GM10248 (cell line): ENCODE results near the gene ADCY1.

ENCODE experiments used
- CTCF ChIA-PET: fragments of 300-600 bp; sonication (Branson Sonifier 250); formaldehyde crosslinking; extraction: SDS; loops from one replicate; lab custom pipeline; 2021; ENCODE audit warnings: antibody characterized with exemption; lab: Yijun Ruan, JAX
- POLR2A ChIA-PET: fragments of 350-650 bp; sonication (Branson Sonifier 250); formaldehyde crosslinking; extraction: SDS; loops from one replicate; lab custom pipeline; 2020; ENCODE audit warnings: antibody characterized with exemption; lab: Yijun Ruan, JAX
- DNase-seq: peaks from one replicate; pipeline ENCODE4 v3.0.0; 2012; ENCODE audit errors: extremely low spot score
- TF ChIP-seq, protein P1 (sequence below): IDR thresholded peaks from 2 replicates; pipeline ENCODE4 v1.5.1; 2012; ENCODE audit warnings: mild to moderate bottlenecking, low read depth; ENCODE audit errors: extremely low read depth, missing control alignments, control extremely low read depth

The ADCY1 gene

DNA sequence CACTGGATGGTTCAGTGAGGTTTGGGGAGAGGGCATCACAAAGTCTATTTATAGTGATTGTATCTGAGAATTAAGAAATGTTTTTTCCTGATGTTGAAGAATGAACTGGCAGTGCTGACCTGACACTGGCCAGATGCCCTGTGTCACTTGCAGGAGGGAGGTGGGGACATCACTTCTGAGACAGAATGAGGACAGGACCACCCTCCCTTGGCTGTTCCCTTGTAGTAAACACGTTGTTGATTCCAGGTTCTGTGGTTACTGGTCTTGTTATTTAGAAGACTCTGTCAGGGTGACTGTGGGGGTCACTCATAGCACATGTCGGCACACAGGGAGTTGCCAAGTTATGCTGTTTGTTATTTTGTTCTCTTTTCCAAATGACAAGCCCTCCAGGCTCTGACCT is 126.4 kb downstream of the ADCY1 start:
- CTCF ChIA-PET, result interaction anchor here (1.4 kb wide), 1 partner anchor 10 kb away, joined by 4 read pairs; no protein-coding TSS in a partner anchor
- POLR2A ChIA-PET, result no interaction called here
- TF ChIP-seq, protein P1, sequence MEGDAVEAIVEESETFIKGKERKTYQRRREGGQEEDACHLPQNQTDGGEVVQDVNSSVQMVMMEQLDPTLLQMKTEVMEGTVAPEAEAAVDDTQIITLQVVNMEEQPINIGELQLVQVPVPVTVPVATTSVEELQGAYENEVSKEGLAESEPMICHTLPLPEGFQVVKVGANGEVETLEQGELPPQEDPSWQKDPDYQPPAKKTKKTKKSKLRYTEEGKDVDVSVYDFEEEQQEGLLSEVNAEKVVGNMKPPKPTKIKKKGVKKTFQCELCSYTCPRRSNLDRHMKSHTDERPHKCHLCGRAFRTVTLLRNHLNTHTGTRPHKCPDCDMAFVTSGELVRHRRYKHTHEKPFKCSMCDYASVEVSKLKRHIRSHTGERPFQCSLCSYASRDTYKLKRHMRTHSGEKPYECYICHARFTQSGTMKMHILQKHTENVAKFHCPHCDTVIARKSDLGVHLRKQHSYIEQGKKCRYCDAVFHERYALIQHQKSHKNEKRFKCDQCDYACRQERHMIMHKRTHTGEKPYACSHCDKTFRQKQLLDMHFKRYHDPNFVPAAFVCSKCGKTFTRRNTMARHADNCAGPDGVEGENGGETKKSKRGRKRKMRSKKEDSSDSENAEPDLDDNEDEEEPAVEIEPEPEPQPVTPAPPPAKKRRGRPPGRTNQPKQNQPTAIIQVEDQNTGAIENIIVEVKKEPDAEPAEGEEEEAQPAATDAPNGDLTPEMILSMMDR, result no peak
- DNase-seq, result no peak

DNA sequence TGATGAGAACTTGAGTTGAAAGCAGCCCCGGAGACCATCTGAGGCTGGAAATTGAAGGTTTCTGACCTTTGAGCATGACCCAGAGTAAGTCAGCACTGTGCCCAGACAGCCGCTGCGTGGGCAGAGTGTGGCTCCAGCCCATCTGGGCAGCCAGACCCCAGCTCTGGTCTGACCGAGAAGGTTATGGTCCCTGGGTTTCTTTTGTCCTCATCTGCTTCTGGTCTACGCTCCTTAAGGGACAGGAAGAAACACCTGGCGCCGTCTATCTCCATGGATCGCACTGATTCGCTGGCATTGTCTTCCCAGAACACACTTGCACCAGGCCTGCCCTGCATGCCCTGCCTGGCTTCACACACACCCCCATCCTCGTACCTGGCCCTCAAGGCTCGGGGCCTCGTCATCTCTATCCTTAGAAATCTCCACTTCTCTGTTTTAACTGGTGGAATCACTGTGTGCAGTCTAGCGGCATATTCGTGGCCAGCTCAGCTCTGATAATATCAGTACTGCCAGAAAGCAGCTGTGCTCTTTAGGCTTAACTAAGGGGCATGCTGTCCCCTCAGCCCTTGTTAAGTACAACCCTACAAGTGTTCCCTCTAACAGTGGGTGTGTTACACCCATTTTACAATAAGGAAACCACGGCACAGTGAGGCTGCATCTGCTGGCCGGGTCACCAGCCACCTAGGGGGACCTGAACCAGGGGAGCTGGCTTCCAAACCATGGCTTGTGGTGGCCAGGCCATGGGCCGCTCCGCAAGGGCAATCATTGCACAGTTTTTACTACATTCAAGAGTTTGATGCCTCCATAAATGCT is 127.7 kb downstream of the ADCY1 start:
- DNase-seq, result no peak
- ChIA-PET CTCF (interaction anchor here (1.4 to 1.5 kb wide), 2 partner anchors 9 to 38 kb away, joined by 4 read pairs; no protein-coding TSS in a partner anchor), POLR2A (no interaction called here)
- TF ChIP-seq, protein P1, result no peak

DNA sequence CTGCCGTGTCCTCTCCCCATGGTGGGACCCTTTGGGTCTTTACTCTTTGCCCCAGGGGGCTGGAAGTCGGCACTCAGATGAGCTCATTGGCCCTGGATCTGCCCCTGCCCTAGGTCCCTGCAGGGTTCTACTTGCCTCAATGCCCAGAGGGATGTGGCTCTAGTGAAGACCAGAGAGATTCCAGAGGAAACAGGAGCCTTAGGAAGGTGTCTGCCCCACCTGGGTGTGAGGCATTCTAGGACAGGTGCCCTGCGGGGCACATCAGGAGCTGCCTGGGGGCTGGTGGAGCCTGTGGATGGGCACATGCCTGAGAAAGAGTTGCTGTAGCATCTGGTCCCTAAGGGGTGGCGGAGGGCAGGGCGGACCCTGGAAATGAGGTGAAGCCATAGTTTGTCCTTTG is 128.6 kb downstream of the ADCY1 start:
- TF ChIP-seq, protein P1, result no peak
- ChIA-PET POLR2A (no interaction called here), CTCF (interaction anchor here (1.5 kb wide), 1 partner anchor 39 kb away, joined by 4 read pairs; no protein-coding TSS in a partner anchor)
- DNase-seq, result no peak

DNA sequence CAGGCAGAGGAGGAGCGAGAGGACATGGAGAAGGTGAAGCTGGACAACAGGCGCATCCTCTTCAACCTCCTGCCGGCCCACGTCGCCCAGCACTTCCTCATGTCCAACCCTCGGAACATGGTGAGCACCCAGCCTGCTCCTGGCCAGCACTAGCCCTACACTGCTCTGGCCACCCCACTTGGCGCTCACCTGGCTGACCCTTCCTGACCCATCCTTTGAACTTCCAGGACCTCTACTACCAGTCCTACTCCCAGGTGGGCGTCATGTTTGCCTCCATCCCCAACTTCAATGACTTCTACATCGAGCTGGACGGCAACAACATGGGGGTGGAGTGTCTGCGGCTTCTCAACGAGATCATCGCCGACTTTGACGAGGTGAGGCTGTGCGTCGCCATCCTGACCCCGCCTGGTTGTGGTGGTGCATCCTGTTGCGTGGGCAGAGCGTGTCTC is 129.2 kb downstream of the ADCY1 start:
- ChIA-PET POLR2A (no interaction called here), CTCF (interaction anchor here (1.2 to 1.5 kb wide), 3 partner anchors 40 to 453 kb away, joined by 3 to 4 read pairs (median 3); no protein-coding TSS in a partner anchor)
- DNase-seq, result no peak
- TF ChIP-seq, protein P1, result no peak

DNA sequence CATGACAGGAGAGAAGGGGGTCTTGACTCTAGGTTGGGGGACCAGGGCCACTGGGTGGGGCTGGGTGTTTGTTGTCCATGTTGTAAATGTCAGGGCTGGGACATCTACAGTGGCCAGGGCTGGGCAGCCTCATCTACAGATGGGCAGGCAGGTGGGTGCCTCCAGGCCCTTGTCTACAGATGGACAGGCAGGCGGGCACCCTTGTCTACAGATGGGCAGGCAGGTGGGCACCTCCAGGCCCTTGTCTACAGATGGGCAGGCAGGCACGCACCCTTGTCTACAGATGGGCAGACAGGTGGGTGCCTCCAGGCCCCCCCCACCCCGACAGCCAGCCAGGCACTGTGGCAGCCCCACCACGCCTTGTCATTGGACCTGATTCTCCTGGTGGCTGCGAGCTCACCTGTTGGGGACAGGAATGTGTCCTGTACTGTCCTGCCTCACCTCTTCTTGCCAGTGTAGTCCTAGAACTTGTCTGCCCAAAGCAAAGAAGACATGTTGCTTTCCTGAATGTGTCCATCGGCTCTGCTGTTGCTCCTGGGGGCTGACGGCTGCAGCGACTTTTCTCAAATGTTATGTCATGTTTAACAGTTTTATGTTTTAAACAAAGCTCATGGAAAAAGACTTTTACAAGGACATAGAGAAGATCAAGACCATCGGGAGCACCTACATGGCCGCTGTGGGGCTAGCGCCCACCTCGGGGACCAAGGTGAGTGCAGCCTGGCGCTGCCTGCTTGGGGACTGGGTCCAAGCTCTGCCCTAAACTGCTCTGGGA is 129.9 kb downstream of the ADCY1 start:
- TF ChIP-seq, protein P1, result no peak
- DNase-seq, result no peak
- ChIA-PET CTCF (interaction anchor here (1.2 to 1.3 kb wide), 2 partner anchors 40 to 453 kb away, joined by 3 read pairs; no protein-coding TSS in a partner anchor), POLR2A (no interaction called here)

DNA sequence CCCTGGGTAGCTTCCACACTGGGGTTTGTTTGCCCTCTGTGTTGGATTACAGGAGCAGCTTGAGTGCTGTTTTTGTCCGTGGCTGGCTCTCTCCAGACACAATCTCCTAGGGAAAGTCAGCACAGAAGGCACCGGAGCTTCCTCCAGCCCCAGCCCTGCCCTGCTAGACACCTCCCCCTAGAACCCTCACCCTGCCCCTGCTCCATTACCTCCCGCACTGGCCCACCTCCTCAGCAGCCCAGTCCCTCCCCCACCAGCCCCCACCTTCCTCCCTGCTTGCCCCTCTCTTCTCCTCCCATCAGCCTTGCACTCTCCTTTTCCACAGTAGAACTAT is 130.5 kb downstream of the ADCY1 start:
- CTCF ChIA-PET, result interaction anchor here (1.2 to 1.3 kb wide), 2 partner anchors 41 to 454 kb away, joined by 3 read pairs; no protein-coding TSS in a partner anchor
- TF ChIP-seq, protein P1, result no peak
- no peak for DNase-seq
- POLR2A ChIA-PET, result no interaction called here
